ENCODE data around the gene TINAGL1.

Gene TINAGL1

GRCh38 chr1:31628931-31629556 lies 52.7 kb downstream of the TINAGL1 start:
- no peak for DNase-seq

- no peak for DNase-seq
These were observed 56.3 kb downstream of the TINAGL1 start for GRCh38 chr1:31632649-31633048.

GRCh38 chr1:31633117-31633516 lies 56.8 kb downstream of the TINAGL1 start:
- peak; percentile 48 for DNase-seq
